Stimulated activated CD4-positive, alpha-beta T cell treated with anti-CD3 and anti-CD28 coated beads, Interleukin-4, amount 100 ng/mL, for 1 hour (primary cell): ENCODE data around the gene PTGES2.

Source experiments
- DNase-seq: peaks from one replicate; pipeline ENCODE4 v3.0.0-alpha.2; 2020

PTGES2 gene

DNA sequence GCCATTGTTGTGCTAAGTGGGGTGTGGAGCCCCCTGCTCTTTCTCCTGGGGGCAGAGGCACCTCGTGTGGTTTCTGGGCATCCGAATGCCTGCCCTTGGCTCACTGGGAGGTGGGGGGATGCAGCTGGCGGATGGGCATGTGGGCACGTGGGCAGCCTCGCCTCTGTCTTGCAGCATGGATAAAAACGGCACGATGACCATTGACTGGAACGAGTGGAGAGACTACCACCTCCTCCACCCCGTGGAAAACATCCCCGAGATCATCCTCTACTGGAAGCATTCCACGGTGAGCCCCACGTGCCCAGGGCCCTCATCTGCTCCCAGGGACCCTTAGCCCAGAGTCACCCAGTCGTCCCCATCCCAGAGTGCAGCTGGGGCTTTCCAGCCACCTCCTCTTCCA is 25.3 kb downstream of the PTGES2 start:
- DNase-seq = no peak

DNA sequence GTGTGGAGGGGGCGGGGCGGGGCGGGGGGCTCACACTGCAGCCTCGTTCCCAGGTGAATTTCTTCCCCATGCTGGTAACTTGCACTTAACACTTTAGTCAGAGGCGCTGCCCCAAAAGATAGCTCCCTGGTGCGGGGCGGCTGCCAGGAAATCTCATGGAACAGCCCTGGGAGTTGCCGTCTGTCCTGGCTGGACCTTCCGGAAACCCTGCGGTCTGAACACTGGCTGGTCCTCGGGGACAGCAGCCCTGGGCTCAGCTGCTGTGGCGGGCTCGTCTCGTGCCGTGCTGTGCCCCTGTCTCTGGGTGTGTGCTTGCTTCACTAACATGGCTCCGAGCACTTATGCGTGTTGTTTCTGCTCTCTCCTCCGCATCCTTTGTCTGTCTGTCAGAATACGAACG is 25.8 kb downstream of the PTGES2 start:
- no peak for DNase-seq

DNA sequence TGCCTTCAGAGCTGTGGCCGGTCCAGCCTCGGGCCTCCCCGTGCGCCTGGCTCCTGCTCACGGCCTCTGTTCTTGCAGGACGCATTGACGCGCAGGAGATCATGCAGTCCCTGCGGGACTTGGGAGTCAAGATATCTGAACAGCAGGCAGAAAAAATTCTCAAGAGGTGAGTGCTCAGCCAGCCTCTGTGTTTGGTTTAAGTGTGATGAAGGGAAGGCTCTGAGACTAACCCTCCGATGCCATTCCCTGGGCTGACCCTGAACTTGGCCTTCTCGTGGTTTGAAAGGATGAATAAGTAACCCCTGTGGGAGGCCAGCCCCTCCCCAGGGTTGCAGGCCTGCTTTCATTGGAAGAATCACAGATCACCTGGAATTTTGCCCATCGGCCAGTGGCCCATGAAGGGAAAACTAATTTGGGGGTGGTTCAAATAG is 26.3 kb downstream of the PTGES2 start:
- DNase-seq = no peak

DNA sequence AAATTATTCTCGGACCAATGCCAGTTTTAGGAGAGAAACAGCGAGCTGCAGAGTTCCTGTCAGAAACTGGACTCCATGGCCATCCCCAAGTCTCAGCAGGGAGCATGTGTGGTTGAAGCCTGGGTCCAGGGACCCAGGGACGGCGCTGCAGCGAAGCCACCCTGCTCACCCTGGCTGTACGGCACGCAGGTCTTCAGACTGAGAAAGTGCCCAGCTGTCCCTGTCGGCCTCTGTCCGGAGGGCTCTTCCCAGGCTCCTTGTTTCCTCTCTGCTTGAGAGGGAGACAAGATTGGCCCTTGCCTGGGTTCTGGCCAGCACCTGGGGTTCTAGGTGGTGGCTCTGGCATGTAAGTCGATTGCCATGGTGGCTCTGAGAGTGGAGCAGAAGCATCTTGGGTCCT is 26.9 kb downstream of the PTGES2 start:
- DNase-seq = no peak

DNA sequence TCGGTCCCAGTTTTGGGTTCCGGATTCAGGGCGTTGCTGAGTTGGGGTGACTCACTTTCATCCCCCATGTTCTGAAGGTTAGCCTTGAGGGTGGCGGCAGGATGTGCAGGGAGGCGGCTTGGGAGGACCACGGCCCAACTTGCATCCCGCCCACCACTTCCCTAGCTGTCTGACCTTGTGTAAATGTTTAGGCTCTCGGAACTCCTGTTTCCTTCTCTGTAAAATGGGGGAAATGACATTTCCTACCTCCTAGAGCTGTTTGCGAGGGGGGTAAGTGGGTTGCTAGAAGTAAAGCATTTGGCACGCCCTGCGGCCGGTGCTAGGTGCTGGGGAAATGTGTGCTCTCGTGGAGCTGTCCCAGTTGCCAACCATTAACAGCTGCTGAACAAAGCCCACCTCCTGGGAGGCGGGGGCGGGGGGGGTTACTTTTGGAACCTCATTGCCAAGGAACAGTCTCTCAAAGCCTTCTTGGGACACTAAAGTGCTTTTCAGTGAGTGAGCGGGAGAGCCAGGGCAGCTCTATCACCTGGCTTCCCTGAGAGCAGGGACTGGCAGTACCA is 27.5 kb downstream of the PTGES2 start:
- no peak for DNase-seq

GRCh38 chr9:128099231-128099931 is 28.1 kb downstream of the PTGES2 start:
- no peak for DNase-seq

DNA sequence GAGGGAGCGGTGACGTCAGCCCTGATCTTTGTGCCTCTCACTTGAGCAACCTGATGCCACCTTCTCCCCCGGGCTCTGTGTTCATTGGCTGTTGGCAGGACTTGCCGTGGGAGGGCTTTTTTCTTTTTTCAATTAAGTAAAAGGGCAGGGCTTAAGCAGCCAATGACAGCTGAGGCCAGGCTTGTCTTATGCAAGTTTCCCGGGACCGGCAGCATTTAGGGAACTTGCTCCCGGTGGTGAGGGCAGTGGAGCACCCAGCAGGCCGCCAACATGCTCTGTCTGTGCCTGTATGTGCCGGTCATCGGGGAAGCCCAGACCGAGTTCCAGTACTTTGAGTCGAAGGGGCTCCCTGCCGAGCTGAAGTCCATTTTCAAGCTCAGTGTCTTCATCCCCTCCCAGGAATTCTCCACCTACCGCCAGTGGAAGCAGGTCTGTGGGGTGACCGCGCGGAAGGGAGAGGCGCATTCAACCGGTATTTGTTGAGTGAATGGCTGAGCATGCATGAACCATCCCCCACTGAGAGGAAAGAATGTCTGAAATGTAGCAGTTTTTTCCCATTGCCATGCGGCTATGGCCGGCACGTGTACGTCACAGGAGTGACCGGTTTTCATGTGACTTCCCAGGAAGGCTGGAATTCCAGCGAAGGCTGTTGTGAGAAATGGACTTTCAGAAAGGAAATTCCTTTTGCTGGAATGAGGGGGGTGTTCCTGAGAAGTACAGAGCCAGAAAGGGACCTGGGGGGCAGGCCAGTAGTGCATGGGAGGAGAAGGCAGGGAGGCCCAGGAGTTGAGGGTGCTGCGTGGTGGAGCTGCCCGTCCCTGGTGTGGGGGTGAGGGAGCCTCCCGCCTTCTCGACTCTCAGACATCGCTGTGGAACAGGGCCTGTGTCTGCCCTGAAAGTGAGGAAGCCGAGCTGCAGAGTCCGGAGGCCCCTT is 29.0 kb downstream of the PTGES2 start:
- DNase-seq = peak; percentile 69

- DNase-seq = no peak
These were observed 29.8 kb downstream of the PTGES2 start for GRCh38 chr9:128097543-128098296.

- DNase-seq = no peak
These were observed 30.7 kb downstream of the PTGES2 start for GRCh38 chr9:128096616-128097536.

- no peak for DNase-seq
These were observed 32.5 kb downstream of the PTGES2 start for GRCh38 chr9:128094950-128095544.

DNA sequence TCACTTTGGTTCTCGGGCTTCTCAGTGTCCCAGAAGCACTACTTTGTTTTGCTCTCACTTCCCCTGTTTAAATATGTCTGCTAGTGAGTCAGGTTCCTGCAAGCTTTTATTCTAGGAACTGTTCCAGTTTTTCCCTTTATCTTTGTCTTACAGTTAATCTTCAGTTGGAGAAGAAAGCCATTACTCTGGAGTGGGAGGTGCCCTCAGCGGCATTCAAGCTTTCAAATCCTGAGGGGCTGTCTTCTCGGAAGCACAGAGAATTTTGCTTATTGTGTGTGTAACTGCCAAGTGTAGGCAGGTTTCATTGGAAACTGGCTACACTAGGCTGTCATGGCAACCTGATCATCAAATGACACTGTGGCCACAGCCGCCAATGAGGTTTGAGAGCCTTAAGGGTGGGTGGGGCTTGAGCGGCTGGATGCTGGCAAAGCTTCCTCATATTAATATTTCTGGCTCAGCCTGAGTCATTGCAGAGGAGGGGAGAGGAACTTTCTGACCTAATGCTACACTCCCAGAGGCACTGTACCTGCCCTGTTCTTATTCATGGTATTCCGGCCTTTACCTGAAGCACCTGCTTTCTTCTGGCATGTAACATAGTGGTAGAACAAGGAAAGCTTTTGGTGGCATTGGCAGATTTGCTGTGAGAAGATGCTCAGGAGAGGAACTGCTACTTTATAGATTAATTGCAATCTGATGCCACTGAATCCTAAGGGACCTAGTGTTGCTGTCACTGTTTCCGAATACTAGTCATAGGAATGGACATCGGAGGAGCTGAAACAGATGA is 33.2 kb downstream of the PTGES2 start:
- peak; percentile 76 for DNase-seq

GRCh38 chr9:128093011-128093410 is 34.5 kb downstream of the PTGES2 start:
- DNase-seq = no peak

DNA sequence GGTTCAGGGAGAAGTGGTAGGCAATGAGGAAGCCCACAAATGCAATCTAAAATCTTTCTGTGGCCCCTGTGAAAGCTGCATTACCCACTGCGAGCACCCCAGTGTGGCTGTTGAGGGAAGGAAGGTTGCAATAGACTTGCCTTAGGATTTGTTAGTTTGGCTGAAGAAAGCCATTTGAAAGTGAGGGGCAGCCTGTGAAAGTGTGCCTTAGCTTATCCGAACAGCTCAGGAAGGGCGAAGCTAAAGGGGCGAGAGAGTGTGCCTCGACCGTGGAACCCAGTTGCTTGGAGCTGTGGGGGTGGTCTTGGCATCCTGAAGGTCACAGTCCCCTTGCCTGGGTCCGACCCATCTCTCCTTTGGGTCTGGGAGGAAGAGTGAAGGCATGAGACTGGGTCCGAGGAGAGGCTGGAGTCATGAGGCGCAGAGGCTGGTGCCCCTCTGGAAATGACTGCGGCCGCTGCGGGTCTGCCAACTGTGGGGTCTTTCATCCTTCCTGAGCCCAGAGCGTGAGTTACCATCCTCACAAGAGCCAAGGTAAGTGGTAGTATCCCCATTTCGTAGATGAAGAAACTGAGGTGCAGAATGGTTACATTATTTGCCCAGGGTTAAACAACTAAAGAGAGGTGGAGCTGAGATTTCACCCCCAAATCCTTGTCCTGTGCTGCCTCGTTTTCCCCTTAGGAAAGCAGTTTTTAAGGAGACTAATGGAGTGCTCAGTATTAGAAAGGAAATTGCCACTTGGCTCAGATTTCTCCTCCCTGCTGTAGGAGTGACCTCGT is 35.1 kb downstream of the PTGES2 start:
- no peak for DNase-seq

DNA sequence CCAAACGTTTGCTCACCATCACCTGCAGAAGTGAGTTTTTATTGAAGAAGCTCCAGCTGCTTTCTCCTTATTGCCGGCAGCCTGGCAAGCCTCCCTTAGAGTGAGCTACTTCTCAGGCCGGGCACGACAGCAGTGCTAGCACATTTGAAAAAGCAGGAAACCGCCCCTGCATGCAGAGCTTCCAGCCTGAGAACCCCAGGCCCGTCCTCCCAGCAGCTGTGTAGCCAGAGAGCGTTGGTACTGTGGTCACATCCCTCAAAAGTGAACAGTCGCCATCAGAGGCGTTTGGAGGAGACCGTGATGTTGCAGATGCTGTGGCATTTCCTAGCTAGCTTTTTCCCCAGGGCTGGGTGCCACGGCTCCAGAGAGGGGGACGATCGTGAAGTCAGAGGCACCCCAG is 36.0 kb downstream of the PTGES2 start:
- no peak for DNase-seq

- DNase-seq = no peak
These were observed 36.4 kb downstream of the PTGES2 start for GRCh38 chr9:128091144-128091543.

DNA sequence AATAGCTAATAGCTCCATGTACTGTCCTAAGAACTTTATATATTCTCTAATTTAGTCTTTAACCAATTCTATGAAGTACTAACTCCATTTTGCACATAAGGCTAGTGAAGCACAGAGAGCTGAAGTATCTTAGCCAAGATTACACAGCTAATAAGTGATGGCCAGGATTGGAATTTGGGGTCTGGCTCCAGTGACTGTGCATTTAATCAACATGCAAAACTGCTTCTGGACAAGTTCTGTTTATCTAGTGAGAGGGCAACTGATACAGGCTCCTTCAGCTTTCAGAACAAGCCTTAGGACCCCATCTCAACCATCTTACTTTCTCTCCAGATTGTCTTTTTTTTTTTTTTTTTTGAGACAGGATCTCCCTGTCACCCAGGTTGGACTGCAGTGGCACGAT is 38.2 kb downstream of the PTGES2 start:
- DNase-seq = no peak

GRCh38 chr9:128088253-128088945 is 39.1 kb downstream of the PTGES2 start:
- DNase-seq = no peak

- DNase-seq = no peak
These were observed 40.3 kb downstream of the PTGES2 start for GRCh38 chr9:128087262-128087661.

DNA sequence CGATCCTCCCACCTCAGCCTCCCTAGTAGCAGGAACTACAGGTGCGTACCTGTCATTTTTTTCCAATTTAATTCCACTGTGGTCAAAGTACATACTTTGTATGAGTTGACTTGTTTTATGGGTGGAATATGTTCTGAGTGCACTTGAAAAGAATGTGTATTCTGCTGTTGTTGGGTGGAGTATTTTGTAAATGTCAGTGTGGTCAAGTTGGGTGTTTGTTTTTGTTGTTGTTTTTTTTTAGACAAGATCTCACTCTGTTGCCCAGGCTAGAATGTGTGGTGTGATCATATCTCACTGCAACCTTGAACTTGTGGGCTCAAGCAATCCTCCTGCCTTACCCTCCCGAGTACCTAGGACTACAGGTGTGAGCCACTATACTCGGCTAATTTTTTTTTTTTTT is 41.6 kb downstream of the PTGES2 start:
- no peak for DNase-seq
